PC-9 (cell line): ENCODE data around the gene RAPGEF6.

ENCODE experiments used
- CTCF ChIP-seq: fragments of 200-600 bp; sonication (generic); conservative IDR thresholded peaks from 2 replicates; pipeline ENCODE4 v1.6.1; 2017; ENCODE audit warnings: mixed run types, antibody characterized with exemption, mild to moderate bottlenecking, moderate library complexity
- EZH2 ChIP-seq: fragments of 200-600 bp; sonication (generic); IDR thresholded peaks from 2 replicates; pipeline ENCODE4 v1.8.0; 2017; ENCODE audit warnings: antibody characterized with exemption, low read depth

DNA sequence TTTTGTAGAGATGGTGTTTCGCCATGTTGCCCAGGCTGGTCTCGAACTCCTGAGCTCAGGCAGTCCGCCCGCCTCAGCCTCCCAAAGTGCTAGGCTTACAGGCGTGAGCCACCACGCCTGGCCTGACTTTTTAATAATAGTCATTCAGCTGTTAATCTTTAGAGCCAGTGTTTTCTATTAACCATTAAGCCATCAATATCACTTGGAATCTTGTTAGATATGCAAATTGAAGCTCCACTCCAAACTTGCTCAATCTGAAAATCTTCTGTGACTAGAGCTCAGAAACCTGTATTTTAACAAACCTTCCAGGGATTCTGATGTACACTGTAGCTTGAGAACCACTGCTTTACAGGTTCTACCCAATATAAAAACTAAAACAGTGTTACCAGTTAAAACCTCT lies 257.7 kb downstream of the RAPGEF6 start:
- TF ChIP-seq CTCF (no peak), EZH2 (no peak)
